IPS-18c (cell line): ENCODE measurements around the gene SARS1.

ENCODE experiments used
- H3K4me3 ChIP-seq: 2 replicates; pipeline ENCODE4 v1.7.0; 2013; ENCODE audit warnings: low read depth, mild to moderate bottlenecking, low read length, moderate library complexity; ENCODE audit not compliant: insufficient read depth
- H3K9me3 ChIP-seq: one replicate; pipeline ENCODE4 v1.6.1; 2013; ENCODE audit warnings: mild to moderate bottlenecking, low read length, moderate library complexity; ENCODE audit not compliant: control insufficient read depth, insufficient read depth

The SARS1 gene

GRCh38 chr1:109262231-109263055, 48.7 kb downstream of the SARS1 start:
- no peak overlapping the region for H3K4me3 ChIP-seq

GRCh38 chr1:109263234-109263596, 49.5 kb downstream of the SARS1 start:
- H3K4me3 ChIP-seq: no peak overlapping the region
- no peaks in the 10 kb centered on the region for H3K9me3 ChIP-seq

More at GRCh38 chr1:109262231-109263055, 48.7 kb downstream of the SARS1 start:
- no peaks in the 10 kb centered on the region for H3K9me3 ChIP-seq

- Histone ChIP-seq H3K9me3 (no peaks in the 10 kb centered on the region), H3K4me3 (no peak overlapping the region)
These were observed 50.1 kb downstream of the SARS1 start for GRCh38 chr1:109263597-109264378.

GRCh38 chr1:109264379-109264755, 50.6 kb downstream of the SARS1 start:
- H3K4me3 ChIP-seq: no peak overlapping the region
- H3K9me3 ChIP-seq: no peaks in the 10 kb centered on the region

- no peak overlapping the region for H3K4me3 ChIP-seq
- no peaks in the 10 kb centered on the region for H3K9me3 ChIP-seq
These were observed 51.3 kb downstream of the SARS1 start for GRCh38 chr1:109265016-109265415.

GRCh38 chr1:109265741-109266330, 52.1 kb downstream of the SARS1 start:
- Histone ChIP-seq H3K9me3 (no peaks in the 10 kb centered on the region), H3K4me3 (no peak overlapping the region)

- Histone ChIP-seq H3K9me3 (no peaks in the 10 kb centered on the region), H3K4me3 (no peak overlapping the region)
These were observed 53.2 kb downstream of the SARS1 start for GRCh38 chr1:109266965-109267364.

- H3K4me3 ChIP-seq: no peak overlapping the region
- H3K9me3 ChIP-seq: no peaks in the 10 kb centered on the region
These were observed 54.1 kb downstream of the SARS1 start for GRCh38 chr1:109267743-109268300.

- H3K9me3 ChIP-seq: no peaks in the 10 kb centered on the region
- no peak overlapping the region for H3K4me3 ChIP-seq
These were observed 54.9 kb downstream of the SARS1 start for GRCh38 chr1:109268431-109269211.

GRCh38 chr1:109269212-109269980, 55.7 kb downstream of the SARS1 start:
- Histone ChIP-seq H3K4me3 (no peak overlapping the region), H3K9me3 (no peaks in the 10 kb centered on the region)

- H3K4me3 ChIP-seq: no peak overlapping the region
- no peaks in the 10 kb centered on the region for H3K9me3 ChIP-seq
These were observed 56.4 kb downstream of the SARS1 start for GRCh38 chr1:109269981-109270622.

GRCh38 chr1:109270623-109271317, 57.1 kb downstream of the SARS1 start:
- Histone ChIP-seq H3K9me3 (no peaks in the 10 kb centered on the region), H3K4me3 (no peak overlapping the region)

GRCh38 chr1:109271458-109271857, 57.7 kb downstream of the SARS1 start:
- Histone ChIP-seq H3K4me3 (no peak overlapping the region), H3K9me3 (no peaks in the 10 kb centered on the region)

GRCh38 chr1:109272021-109272799, 58.5 kb downstream of the SARS1 start:
- H3K9me3 ChIP-seq: no peaks in the 10 kb centered on the region
- no peak overlapping the region for H3K4me3 ChIP-seq
